GM12872 (cell line): Measurements from ENCODE around the gene DPH3.

Experiments
- CTCF ChIP-seq: IDR thresholded peaks from 3 replicates; pipeline ENCODE4 v1.5.1; 2011; ENCODE audit warnings: low read depth, mild to moderate bottlenecking, low read length, moderate library complexity; ENCODE audit not compliant: insufficient read depth

The DPH3 gene

GRCh38 chr3:16236856-16237393 is 27.8 kb downstream of the DPH3 start:
- no peak for TF ChIP-seq CTCF

GRCh38 chr3:16236030-16236639 is 28.6 kb downstream of the DPH3 start:
- TF ChIP-seq CTCF, result no peak

GRCh38 chr3:16234281-16234680 is 30.5 kb downstream of the DPH3 start:
- TF ChIP-seq CTCF, result no peak

- no peak for TF ChIP-seq CTCF
Measured at GRCh38 chr3:16233806-16234205, 30.9 kb downstream of the DPH3 start.

DNA sequence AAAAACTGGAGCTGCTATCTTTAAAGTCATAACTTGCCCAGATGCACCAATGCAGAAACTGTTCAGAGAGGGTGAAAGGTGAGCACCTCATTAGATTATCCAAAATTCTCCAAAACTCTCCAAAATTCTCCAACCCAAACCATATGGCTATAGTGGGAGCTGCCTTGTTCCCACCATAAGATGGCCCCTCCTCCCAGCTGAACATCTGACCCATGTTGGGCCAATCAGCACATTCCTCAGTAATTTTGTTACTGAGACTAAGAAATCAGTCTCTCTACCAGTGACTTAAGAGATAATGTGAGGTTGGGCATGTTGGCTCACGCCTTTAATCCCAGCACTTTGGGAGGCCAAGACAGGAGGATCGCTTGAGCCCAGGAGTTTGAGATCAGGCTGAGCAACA is 32.8 kb downstream of the DPH3 start:
- no peak for TF ChIP-seq CTCF

GRCh38 chr3:16229681-16230080 is 35.1 kb downstream of the DPH3 start:
- TF ChIP-seq CTCF, result no peak

- no peak for TF ChIP-seq CTCF
Measured at GRCh38 chr3:16227566-16227965, 37.2 kb downstream of the DPH3 start.
